ENCODE results near the gene NCAN.

The NCAN gene

GRCh38 chr19:19262190-19263057 lies 50.7 kb downstream of the NCAN start:
- DNase-seq: no peak

DNA sequence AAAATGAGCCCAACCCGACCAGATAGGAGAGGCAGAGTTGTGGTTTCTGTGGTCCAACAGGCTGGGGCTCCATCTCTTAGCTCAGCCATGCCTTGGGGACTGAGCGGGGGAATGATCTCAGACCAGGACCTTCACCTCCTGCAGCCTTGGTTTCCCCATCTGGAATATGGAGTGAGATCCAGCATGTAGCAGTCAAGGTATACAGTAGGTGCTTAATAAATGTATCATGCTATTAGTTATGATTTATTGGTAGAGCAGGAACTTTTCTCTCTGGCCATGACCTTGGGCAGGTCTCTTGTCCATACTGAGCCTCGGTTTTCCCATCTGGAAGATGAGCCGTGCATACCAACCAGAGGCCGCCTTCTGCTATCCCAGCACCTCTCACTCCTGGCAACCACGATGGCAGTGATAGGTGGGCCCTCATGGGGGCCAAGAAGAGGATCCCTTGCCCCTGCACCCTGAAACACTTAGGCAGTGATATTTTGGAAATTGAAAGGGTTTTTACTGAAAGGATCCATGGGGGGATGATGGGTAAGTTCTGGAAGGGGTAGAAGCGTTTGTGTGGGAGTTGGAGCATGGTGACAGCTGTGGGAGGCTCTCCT lies 52.2 kb downstream of the NCAN start:
- DNase-seq: no peak

- no peak for DNase-seq
Observed at GRCh38 chr19:19267305-19267704, 55.5 kb downstream of the NCAN start.

DNA sequence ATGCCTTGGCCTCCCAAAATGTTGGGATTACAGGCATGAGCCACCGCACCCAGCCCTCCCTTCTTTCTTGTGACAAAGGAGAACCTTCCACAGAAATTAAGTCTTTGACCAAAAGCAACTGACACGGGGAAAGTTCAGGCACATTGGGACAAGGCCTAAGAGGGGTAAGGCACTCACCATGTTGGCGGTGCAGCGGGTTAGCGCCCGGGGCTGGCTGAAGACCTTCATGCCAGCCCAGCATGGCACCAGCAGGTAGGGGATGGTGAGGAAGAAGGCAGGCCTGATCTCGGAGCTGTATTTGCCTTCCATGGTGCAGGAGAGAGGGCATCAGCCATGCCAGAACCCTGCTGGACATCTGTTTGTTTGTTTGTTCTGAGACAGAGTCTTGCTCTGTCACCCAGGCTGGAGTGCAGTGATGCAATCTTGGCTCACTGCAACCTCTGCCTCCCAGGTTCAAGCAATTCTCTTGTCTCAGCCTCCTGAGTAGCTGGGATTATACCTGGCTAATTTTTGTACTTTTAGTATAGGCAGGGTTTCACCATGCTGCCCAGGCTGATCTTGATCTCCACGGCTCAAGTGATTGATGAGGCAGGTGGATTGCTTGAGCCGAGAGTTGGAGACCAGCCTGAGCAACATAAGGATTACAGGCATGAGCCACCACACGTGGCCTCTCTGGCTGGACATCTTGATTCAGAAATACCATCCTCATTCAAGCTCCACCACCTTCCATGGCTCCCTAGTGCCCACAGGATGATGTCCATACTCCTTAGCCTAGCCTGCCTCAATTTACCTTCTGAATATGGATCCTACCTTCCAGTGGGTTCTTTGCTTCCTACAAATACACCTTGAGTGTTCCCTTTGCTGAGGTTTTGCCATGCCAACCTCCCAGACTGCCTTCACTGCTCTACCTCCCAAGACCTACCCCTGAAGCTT lies 57.0 kb downstream of the NCAN start:
- no peak for DNase-seq

DNA sequence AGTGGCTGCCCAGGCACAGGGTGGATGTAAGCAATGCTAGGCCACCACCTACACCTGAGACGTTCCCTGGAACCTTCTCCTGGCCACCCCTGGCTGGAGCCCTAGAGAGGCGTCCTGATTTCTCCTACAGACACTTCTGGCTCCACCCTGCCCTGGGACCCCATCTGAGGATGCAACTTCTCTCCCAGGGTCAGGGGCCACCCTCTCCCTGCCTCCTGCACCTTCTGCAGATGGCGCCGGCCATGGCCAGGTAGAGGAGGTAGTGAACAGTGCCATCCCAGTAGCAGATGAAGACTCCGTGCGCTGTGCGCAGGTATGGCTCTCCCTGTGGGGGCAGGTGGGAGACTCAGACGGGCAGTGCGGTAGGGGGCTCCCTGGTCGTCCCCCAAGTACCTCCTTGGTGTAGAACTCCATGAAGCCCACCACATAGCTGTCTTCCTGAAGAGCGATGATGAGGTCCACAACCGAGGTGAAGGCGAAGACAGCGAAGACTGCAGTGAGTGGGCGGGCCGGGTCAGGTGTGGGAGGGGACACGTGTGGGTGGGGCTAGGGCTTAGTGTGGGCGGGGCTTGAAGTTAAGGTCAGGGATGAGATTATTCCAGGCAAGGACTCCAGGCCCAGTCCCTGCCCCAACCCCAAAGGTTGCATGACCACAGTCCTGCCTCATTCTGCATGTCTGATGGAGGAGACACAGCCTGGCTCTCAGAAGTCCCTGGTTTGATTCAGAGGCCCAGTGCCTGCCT lies 58.4 kb downstream of the NCAN start:
- DNase-seq: no peak

DNA sequence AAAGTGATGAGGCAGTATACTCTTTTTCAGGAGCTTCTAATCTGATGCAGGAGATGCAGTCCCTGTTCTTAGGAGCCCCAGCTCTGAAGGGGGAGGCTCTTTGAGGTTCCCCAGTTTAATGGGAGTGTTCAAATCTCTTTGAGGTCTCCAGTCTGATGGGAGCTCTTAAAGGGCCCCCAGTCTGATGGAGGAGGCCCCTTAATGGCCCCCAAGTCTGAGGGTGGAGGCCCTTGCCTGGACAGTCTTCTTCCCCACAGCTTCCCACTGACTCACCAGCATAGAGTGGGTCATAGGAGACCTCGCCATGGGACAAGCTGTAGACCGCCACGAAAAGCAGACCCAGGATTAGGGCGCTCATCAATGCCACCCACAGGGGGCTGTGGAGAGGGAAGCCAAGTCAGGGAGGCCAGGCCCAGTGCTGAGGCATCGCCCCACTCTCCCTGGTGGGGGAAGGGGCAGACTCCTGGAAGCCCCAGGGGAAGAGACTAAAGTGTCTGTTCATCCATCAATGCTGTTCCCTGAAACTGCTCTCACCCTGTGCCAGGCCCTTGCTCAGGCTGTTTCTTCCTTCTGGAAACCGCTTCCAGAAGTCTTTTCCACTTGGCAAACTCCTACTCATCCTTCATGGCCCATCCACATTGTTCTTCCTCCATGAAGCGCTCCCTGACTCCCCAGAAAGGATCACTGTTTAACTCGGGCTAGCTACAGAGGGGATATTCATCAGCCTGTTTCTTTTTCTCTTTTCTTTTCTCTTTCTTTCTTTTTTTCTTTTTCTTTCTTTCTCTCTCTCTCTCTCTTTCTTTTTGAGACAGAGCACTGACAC lies 59.2 kb downstream of the NCAN start:
- no peak for DNase-seq

DNA sequence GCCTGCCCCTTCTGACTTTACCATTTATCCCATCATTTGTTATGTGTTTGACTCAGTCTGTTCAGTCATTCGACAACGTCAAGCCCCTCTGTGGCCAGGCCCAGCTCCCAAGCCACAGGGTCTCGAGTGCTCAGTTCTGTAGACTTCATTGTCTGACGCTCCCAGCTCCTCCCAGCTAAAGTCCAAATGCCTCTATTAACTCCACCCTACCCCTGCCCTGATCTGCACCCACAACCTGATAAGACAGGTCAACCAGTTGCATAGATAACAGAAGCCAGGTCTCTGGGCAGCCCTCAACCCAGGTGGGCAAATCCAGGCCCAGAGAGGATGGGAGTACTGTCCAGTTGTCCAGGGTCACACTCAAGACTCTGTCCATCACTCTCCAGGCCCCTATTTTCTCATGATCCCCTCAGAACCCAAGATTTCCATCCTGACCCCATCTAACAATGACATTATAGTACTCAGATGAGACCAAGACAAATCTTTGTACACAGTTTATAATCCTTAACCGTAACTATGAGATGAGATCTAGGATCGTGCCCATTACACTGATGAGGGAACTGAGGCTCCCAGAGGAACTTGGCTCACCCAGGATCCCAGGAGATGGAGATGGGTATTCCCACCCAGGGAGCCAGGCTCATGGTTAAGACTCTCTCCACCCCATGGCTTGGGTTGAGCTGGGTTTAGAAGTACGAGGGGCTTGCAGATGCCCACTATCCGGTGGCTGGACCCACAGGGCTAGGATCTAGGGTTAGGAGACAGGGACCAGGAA lies 60.3 kb downstream of the NCAN start:
- DNase-seq: no peak

- DNase-seq: peak; percentile 63
Observed at GRCh38 chr19:19274146-19274545, 62.4 kb downstream of the NCAN start.

DNA sequence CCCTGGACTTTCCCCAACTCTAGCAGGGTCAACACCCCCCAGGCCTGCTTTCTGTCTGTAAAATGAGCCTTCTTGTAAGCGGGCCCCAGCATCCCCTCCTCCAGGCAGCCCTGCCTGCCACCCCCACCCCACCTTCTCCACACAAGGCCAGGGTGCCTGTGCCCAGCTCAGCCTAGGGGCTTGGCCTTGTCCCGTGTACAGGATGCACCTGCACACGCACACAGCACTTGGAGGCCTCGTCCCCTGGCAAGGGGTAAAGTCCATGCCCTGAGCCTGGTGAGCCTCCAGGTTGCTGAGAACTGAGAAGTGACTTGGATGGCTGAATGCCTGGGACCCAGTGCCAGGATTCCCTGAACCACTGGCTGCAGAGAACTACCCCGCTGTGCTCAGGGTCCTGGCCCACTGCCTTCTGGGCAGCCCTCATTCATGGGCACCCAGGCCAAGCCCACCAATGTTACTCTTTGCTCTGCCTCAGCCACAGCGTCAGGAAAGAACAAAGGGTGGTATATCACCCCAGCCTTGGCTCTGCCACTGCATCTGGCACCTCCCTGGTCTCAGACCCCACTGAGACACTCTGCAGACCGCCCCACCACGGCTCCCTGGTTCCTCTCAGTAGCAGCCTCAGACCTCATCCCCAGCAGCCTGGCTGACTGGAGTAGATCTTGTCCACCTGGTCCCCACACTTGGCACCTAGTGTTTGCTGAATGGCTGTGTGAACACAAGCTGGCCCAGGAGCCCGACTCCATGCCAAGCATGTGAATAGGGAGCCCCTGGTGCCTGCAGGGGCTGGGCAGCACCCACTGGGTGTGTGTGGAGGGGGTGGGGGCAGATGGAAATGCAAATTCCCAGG lies 63.2 kb downstream of the NCAN start:
- no peak for DNase-seq

DNA sequence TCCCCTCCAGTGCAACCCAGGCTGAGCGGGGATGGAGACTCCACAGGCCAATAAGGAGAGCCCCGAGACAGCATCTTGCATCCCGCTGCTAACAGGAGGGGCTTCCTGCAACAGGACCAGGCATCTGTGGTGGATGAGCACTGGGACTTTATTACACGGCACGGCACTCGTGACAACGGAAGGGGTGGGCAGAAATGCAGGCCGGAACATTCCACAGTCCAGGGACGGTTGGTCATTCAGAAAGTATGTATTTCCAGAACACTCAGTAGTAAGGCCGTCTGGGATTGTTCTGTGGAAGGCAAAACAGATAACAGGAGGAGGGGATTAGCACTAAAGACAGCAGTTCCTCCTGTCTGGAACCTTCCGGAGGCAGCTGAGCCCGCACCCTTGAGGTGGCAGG lies 64.6 kb downstream of the NCAN start:
- no peak for DNase-seq

- DNase-seq: no peak
Observed at GRCh38 chr19:19276851-19277250, 65.1 kb downstream of the NCAN start.

- DNase-seq: peak; percentile 61
Observed at GRCh38 chr19:19278315-19278714, 66.6 kb downstream of the NCAN start.

DNA sequence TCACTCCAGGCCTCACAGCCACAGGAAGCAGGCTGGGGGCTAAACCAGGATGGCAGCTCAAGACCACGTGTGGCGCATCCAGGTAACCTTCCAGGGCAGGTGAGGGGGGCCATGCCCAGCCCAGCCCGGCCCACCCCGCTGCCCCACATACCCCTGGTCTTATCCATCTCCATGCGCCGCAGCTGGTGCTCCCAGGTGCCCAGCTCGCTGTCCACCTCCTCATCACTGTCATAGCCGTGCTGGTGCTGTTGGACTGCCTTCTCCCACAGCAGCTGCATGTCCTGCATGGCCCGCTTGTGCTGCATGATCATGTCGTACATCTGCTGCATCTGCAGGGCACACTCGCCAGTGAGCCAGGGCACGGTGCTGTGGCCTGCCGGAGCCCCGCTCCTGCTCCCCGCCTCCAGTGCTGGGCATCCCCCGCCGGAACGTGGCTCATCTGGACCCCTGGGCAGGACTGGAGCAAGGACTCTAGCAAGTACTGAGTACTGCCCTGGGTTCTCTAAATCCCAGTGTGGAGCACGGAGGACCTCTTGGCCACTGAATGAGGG lies 67.4 kb downstream of the NCAN start:
- no peak for DNase-seq

- DNase-seq: no peak
Observed at GRCh38 chr19:19279853-19280252, 68.1 kb downstream of the NCAN start.

- no peak for DNase-seq
Observed at GRCh38 chr19:19280561-19280960, 68.8 kb downstream of the NCAN start.

GRCh38 chr19:19285686-19286085 lies 73.9 kb downstream of the NCAN start:
- DNase-seq: peak; percentile 58

GRCh38 chr19:19292607-19293006 lies 80.8 kb downstream of the NCAN start:
- no peak for DNase-seq

DNA sequence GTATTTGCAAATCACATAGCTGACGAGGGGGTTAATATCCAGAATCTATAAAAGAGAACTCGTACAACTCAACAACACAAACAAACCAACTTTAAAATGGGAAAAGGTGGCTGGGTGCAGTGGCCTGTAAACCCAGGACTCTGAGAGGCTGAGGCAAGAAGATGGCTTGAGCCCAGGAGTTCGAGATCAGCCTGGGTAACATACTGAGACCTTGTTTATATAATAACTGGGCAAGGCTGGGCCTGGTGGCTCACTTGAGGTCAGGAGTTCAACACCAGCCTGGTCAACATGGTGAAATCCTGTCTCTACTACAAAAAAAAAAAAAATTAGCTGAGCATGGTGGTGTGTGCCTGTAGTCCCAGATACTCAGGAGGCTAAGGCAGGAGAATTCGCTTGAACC lies 83.2 kb downstream of the NCAN start:
- DNase-seq: no peak

- no peak for DNase-seq
Observed at GRCh38 chr19:19296953-19297689, 85.4 kb downstream of the NCAN start.

Data from NCI-H82 (cell line).